ENCODE results near the gene LIF. TPM values are rescaled to one million over a fixed set of nuclear protein-coding genes. Genes with fewer than 3 reads are reported as not detected.

The LIF gene
- total RNA-seq, 2 experiments from 2014 or later = 508 to 564 TPM

DNA sequence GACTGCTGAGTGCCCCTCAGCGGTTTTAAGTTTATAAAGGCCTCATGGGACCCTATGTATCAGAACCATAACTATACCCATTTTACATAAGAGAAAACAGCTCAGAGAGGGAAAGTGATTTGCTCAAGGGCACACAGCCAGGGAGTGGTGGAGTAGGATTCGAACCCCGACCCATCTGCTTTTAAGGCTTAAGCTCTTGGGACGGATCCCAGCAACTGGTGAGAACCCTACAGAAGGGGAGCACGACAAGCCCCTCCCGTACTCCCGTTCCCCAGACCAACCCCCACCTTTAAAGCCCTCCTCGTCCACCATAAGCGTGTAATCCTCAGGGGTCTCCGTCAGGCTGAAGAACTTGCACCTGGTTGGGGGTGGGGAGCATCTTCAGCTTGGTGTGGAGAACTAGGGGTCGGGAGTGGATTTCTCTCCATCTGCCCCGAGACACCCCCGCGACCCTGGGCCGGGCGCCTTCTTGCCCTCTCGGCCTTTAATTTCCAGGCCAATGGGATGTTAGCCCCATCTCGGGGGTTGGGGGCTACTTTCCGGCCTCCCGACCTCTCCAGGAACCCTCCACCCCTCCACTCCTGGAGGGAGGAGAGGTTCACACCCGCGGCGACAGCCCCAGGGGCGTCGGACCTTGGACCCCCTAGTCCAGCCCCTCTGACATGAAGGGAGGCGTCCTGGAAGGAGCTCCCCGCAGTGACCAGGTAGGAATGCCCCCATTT lies 42.0 kb upstream of the LIF start:
- DNase-seq (no peak), ATAC-seq (ENCODE audit: low read depth) (no peak)
- POLR2A ChIA-PET = interaction anchor here (0.6 to 7.7 kb wide), 16 partner anchors 10 to 181 kb away, joined by 3 to 110 read pairs (median 10); partner anchors contain the start of genes CCDC157, RNF215, SF3A1 and TBC1D10A
- Mint-ChIP-seq H3K36me3 (peaks cover 12% of the 10 kb centered on the region), H3K4me1 (peaks cover 33% of the 10 kb centered on the region), H3K27me3 (no peaks in the 10 kb centered on the region), H3K4me3 (peak overlapping the region; percentile 84), H3K9me3 (no peaks in the 10 kb centered on the region), H3K27ac (peak overlapping the region; percentile 61)

DNA sequence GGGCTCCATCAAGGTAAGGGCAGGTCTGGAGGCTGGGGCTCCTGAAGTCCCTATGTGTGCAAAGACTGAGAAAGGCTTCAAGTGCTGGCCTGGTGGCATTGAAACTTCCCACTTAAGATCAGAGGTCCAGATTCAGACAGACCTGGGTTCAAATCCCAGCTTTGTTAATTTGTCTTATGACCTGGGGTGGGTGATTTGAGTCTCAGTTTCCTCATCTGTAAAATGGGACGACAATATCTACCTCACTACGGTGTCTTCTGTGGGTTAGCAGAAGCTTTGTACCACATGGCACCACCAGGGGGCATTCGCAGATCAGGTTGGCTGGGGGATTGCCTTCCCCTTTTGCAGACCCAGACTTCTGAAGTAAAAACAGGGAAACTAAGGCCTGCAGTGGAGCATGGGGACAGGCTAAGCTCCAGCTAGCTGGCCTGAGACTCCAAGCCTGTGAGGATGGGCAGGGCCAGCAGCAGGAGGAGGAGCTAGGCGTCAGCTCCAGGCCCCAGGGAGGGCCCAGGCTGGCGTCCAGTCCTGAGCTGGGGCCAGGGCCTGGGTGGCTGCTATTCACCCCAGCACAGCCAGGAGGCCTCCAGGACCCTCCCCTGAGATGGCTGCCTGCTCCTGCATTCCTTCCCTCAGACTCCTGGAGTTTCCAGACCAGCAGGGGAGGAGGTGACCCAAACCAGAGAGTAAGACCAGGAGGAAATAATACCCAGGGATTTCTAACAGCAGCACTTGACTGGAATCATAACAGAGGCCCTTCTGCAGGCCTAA lies 41.3 kb upstream of the LIF start:
- POLR2A ChIA-PET = interaction anchor here (1.1 to 7.7 kb wide), 11 partner anchors 11 to 180 kb away, joined by 3 to 110 read pairs (median 14); partner anchors contain the start of genes CCDC157, RNF215, SF3A1 and TBC1D10A
- peak; percentile 87 for DNase-seq
- Mint-ChIP-seq H3K9me3 (no peaks in the 10 kb centered on the region), H3K36me3 (peaks cover 11% of the 10 kb centered on the region), H3K27ac (peak overlapping the region; percentile 61), H3K4me3 (peak overlapping the region; percentile 84), H3K4me1 (peaks cover 39% of the 10 kb centered on the region), H3K27me3 (no peaks in the 10 kb centered on the region)
- ATAC-seq (ENCODE audit: low read depth) = peak; percentile 21

DNA sequence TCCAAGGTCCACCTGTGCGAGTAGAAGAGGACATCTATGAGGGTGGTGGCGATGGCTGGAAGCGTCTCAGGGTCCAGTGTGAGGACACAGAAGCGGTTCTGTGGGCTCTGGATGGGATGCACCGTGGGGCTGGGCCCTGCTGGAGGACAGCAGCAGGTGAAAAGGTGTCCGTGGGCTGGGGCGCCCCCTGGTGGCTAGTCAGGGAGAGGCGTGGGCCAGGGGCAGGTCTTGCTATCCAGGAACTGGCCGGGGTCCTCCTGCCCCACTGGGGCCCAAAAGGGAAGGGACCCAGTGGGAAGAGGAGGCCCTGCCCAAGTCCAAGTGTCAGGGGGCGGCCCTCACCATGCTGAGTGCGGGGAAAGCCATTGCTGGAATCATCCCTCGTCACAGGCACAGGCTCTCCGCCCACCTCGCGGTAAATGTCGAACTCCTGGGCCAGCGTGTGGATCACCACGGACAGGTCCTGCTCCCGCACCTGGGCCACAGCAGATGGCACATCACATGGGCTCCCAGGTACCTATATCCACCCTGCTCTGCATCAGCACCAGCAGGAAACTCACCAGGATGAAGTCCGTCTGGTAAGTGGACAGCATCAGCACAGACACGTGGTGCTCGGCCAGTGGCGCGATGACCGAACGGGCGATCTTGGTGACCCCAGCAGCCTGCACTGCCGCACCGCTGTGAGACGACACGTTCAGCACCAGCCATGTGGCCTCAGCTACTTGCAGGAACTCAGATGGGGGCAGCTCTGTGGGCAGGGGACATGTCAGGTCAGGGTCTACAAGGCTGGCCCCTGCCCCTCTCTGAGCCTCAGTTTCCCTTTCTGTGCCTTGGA lies 40.5 kb upstream of the LIF start:
- H3K27me3 Mint-ChIP-seq = no peaks in the 10 kb centered on the region
- H3K4me1 Mint-ChIP-seq = peaks cover 46% of the 10 kb centered on the region
- POLR2A ChIA-PET = interaction anchor here (1.1 to 7.7 kb wide), 9 partner anchors 18 to 102 kb away, joined by 3 to 110 read pairs (median 14); partner anchors contain the start of genes CCDC157, RNF215, SF3A1 and TBC1D10A
- peak overlapping the region; percentile 75 for H3K27ac Mint-ChIP-seq
- H3K36me3 Mint-ChIP-seq = peaks cover 11% of the 10 kb centered on the region
- peak; percentile 94 for DNase-seq
- peak overlapping the region; percentile 84 for H3K4me3 Mint-ChIP-seq
- no peaks in the 10 kb centered on the region for H3K9me3 Mint-ChIP-seq
- ATAC-seq (ENCODE audit: low read depth) = no peak

DNA sequence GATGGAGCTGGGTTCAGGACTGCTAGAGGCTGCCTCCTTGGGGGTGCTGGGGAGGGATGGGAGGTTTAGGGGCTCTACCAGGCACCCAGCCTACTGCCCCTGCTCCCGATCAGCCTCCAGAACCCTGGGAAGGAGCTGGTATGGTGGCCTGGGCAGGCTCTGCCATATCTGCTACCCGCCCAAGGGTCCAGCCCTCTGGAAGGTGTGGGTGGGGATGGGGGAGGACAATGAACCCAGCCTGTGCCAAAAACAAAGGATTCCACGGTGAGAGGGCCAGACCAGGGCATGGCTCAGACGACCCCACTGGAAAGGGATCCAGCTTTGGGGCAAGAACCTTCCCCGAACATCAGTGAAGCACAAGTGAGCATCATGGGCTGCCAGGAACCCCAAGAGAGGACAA lies 39.8 kb upstream of the LIF start:
- Mint-ChIP-seq H3K9me3 (no peaks in the 10 kb centered on the region), H3K4me3 (no peak overlapping the region), H3K36me3 (peaks cover 13% of the 10 kb centered on the region), H3K27ac (peak overlapping the region; percentile 75), H3K27me3 (no peaks in the 10 kb centered on the region), H3K4me1 (peaks cover 45% of the 10 kb centered on the region)
- no peak for DNase-seq
- POLR2A ChIA-PET = interaction anchor here (0.5 to 3.6 kb wide), 4 partner anchors 18 to 58 kb away, joined by 3 to 14 read pairs (median 7); no protein-coding TSS in a partner anchor
- ATAC-seq (ENCODE audit: low read depth) = no peak

DNA sequence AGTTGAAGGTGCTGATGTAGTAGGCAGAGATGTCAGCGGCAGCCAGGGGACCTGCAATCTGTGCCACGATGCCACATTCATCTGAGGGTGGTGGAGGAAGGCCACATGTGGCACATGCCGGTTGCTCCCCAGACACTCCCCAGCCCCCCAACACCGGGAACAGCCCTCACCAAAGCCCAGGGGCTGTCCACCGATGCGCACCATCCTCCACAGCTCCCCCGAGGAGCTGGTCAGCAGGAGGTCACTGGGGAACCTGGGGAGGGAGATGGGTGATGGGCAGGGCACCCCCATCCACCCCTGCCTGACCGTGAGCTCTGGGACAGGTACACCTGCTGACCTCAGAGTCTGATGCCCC lies 39.3 kb upstream of the LIF start:
- no peak overlapping the region for H3K27ac Mint-ChIP-seq
- no peaks in the 10 kb centered on the region for H3K27me3 Mint-ChIP-seq
- ATAC-seq (ENCODE audit: low read depth) (no peak), DNase-seq (peak; percentile 33)
- H3K4me3 Mint-ChIP-seq = no peak overlapping the region
- no peaks in the 10 kb centered on the region for H3K9me3 Mint-ChIP-seq
- peaks cover 45% of the 10 kb centered on the region for H3K4me1 Mint-ChIP-seq
- POLR2A ChIA-PET = interaction anchor here (0.5 to 2.6 kb wide), 3 partner anchors 23 to 57 kb away, joined by 3 to 9 read pairs (median 5); no protein-coding TSS in a partner anchor
- H3K36me3 Mint-ChIP-seq = peaks cover 13% of the 10 kb centered on the region

DNA sequence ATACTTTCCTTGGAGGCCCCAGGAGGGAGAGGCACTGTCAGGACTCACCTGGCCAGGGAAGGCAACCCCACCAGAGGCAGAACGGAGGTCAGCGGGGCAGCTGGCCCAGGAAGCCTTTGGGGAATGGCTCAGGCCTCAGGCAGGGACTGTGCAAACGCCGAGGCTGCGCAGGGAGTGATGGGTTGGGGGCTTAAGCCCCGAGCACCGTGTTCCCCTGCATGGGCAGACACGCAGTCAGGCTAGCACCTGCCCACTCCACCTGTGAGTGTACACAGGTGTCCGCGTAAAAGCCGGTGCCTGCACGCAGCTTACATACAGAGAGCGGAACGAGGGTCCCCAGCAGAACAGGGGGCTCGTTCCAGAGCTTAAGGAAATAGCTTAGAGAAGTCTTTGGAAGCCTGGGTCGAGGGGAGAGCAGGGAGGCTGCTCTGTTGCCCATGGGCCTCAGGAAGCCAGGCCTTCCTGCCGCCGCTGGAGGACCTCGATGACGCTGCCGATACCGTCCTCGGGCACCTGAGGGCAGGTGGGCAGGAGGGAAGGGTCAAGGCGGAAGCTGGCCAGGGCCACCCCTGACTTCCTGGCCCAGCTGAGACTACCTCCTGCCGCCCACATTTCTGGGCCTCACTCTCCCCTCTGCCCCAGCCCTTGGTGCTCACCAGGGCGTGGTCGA lies 38.8 kb upstream of the LIF start:
- Mint-ChIP-seq H3K9me3 (no peaks in the 10 kb centered on the region), H3K4me3 (no peak overlapping the region), H3K27ac (peak overlapping the region; percentile 81), H3K36me3 (peaks cover 13% of the 10 kb centered on the region), H3K27me3 (no peaks in the 10 kb centered on the region), H3K4me1 (peaks cover 42% of the 10 kb centered on the region)
- peak; percentile 34 for DNase-seq
- POLR2A ChIA-PET = interaction anchor here (1.4 to 2.6 kb wide), 4 partner anchors 17 to 178 kb away, joined by 3 to 9 read pairs (median 6); no protein-coding TSS in a partner anchor
- ATAC-seq (ENCODE audit: low read depth) = no peak

DNA sequence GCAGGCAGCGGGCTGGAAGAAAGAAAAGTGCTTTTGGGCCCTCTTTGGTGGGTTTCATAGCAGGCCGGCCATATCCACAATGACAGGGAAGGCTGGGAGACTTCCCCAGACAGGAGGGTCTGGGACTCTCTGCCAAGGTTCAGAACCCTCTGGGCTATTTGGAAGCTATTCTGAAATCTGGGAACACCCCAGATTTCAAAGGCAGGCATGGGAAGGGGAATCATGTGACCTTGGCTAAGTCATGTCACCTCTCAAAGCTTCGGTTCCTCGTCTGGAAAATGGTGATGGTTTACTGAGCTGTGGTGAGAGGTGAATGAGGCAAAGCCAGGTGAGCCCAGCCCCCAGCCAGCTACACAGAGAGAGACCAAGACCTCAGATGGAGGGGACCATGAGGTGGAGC lies 38.1 kb upstream of the LIF start:
- DNase-seq (no peak), ATAC-seq (ENCODE audit: low read depth) (no peak)
- H3K4me1 Mint-ChIP-seq = peaks cover 39% of the 10 kb centered on the region
- H3K4me3 Mint-ChIP-seq = peak overlapping the region; percentile 66
- POLR2A ChIA-PET = interaction anchor here (1.4 to 2.6 kb wide), 4 partner anchors 16 to 177 kb away, joined by 3 to 9 read pairs (median 6); no protein-coding TSS in a partner anchor
- no peaks in the 10 kb centered on the region for H3K27me3 Mint-ChIP-seq
- peak overlapping the region; percentile 81 for H3K27ac Mint-ChIP-seq
- no peaks in the 10 kb centered on the region for H3K9me3 Mint-ChIP-seq
- peaks cover 14% of the 10 kb centered on the region for H3K36me3 Mint-ChIP-seq

DNA sequence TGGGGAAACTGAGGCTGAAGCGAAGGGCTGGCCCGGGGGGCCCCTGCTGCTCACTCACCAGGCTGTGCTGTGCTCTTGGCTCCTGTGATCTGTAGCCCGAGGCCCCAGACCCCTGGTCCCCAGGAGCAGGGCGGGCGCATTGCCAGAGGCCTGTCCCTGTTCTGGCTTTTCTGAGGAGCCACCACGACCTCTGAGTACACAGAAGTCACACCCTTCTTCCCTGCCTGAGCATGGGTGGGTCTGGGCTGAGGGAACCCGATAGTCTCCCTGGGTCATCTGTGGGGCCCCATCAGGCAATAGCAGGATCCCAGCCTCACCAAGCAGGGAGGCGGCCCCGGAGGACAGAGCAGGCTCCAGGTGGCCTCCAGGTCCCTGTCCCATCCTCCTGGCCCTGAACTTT lies 37.6 kb upstream of the LIF start:
- Mint-ChIP-seq H3K9me3 (no peaks in the 10 kb centered on the region), H3K27ac (peak overlapping the region; percentile 81)
- no peak for ATAC-seq (ENCODE audit: low read depth)

DNA sequence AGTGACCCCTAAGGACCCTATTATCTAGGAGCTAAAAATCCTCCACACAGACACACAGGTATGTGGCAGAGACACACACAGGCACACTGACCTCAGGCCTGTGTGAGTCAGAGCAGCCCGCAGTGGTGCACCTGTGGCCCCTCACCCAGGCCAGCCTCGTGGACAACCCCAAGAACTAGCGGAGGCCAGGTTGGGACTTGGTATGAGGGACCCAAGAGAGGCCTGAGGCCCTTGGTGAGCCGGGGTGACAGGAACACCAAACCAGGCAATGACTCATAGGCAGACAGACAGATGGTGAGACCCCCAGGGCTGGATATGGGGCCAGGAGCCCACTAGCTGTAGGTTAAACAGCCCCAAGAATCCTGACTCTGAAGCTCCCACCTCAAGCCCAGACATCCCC lies 36.8 kb upstream of the LIF start:
- H3K27me3 Mint-ChIP-seq = no peaks in the 10 kb centered on the region
- H3K36me3 Mint-ChIP-seq = peaks cover 18% of the 10 kb centered on the region
- H3K4me1 Mint-ChIP-seq = peaks cover 42% of the 10 kb centered on the region
- ATAC-seq (ENCODE audit: low read depth) (no peak), DNase-seq (peak; percentile 34)
- POLR2A ChIA-PET = interaction anchor here (0.8 to 2.1 kb wide), 10 partner anchors 15 to 236 kb away, joined by 3 to 13 read pairs (median 4); partner anchors contain the start of genes SEC14L2 and TBC1D10A
- H3K9me3 Mint-ChIP-seq = no peaks in the 10 kb centered on the region
- H3K27ac Mint-ChIP-seq = peak overlapping the region; percentile 81
- peak overlapping the region; percentile 66 for H3K4me3 Mint-ChIP-seq

More for the DNA sequence above, 37.6 kb upstream of the LIF start:
- DNase-seq = peak; percentile 39
- Mint-ChIP-seq H3K4me1 (peaks cover 39% of the 10 kb centered on the region), H3K4me3 (peak overlapping the region; percentile 66), H3K36me3 (peaks cover 15% of the 10 kb centered on the region), H3K27me3 (no peaks in the 10 kb centered on the region)
- POLR2A ChIA-PET = interaction anchor here (0.8 to 2.6 kb wide), 8 partner anchors 16 to 176 kb away, joined by 3 to 13 read pairs (median 6); no protein-coding TSS in a partner anchor

DNA sequence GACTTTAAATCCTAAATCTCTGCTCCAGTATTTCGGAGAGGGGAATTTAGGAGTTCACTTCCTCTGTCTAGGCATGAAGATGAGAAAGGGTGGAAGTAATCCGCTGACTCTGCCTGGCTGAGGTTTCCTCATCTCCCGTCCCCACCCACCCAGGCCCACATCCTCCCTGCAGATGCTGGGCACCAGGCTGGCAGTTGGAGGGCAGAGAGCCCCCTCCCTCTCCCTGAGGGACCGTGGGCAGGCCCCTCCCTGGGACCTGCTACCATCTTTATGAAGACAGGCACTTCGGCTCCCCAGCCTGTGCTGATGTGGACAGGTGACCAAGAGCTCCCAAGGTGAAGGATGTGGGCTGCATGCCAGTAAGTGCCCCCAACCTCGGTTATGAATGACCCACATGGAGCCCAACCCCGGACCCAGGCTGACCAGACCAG lies 36.1 kb upstream of the LIF start:
- Mint-ChIP-seq H3K4me1 (peaks cover 44% of the 10 kb centered on the region), H3K36me3 (peaks cover 19% of the 10 kb centered on the region), H3K4me3 (peak overlapping the region; percentile 66), H3K27me3 (no peaks in the 10 kb centered on the region), H3K27ac (peak overlapping the region; percentile 81), H3K9me3 (no peaks in the 10 kb centered on the region)
- ATAC-seq (ENCODE audit: low read depth) (peak; percentile 17), DNase-seq (peak; percentile 31)
- POLR2A ChIA-PET = interaction anchor here (0.8 to 2.1 kb wide), 8 partner anchors 15 to 235 kb away, joined by 3 to 13 read pairs (median 4); partner anchors contain the start of genes SEC14L2 and TBC1D10A

DNA sequence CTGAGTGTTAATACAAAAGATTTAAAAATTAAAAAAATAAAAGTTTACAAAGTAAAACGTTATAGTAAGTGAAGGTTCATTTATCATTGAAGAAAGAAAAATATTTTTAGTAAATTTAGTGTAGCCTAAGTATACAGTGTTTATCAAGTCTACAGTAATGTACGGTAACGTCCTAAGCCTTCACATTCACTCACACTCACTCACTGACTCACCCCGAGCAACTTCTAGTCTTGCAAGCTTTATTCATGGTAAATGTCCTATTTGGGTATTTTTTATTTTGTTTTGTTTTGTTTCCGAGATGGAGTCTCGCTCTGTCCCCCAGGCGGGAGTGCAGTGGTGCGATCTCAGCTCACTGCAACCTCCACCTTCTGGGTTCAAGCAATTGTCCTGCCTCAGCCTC lies 33.9 kb upstream of the LIF start:
- H3K9me3 Mint-ChIP-seq = no peaks in the 10 kb centered on the region
- no peak overlapping the region for H3K27ac Mint-ChIP-seq
- H3K4me1 Mint-ChIP-seq = peaks cover 50% of the 10 kb centered on the region
- peaks cover 25% of the 10 kb centered on the region for H3K36me3 Mint-ChIP-seq
- ATAC-seq (ENCODE audit: low read depth) (no peak), DNase-seq (no peak)
- H3K4me3 Mint-ChIP-seq = no peak overlapping the region
- H3K27me3 Mint-ChIP-seq = no peaks in the 10 kb centered on the region
- POLR2A ChIA-PET = interaction anchor here (0.7 to 2.3 kb wide), 5 partner anchors 13 to 143 kb away, joined by 3 to 9 read pairs (median 5); no protein-coding TSS in a partner anchor

DNA sequence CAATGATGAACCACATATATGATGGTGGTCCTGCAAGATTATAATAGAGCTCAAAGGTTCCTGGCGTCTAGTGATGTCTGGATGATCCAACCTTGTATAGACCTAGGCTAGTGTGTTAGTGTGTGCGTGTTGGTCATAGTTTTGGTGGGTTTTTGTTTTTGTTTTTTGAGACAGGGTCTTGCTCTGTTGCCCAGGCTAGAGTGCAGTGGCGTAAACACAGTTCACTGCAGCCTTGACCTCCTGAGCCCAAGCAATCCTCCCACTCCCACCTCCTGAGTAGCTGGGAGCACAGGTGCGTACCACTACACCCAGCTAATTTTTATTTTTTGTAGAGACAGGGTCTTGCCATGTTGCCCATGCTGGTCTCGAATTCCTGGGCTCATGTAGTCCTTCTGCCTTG lies 33.4 kb upstream of the LIF start:
- H3K27ac Mint-ChIP-seq = no peak overlapping the region
- peak overlapping the region; percentile 6 for H3K4me3 Mint-ChIP-seq
- DNase-seq = no peak
- POLR2A ChIA-PET = interaction anchor here (0.6 to 2.3 kb wide), 7 partner anchors 9 to 144 kb away, joined by 3 to 9 read pairs (median 4); no protein-coding TSS in a partner anchor
- H3K4me1 Mint-ChIP-seq = peaks cover 51% of the 10 kb centered on the region
- H3K27me3 Mint-ChIP-seq = no peaks in the 10 kb centered on the region
- peaks cover 23% of the 10 kb centered on the region for H3K36me3 Mint-ChIP-seq
- no peak for ATAC-seq (ENCODE audit: low read depth)
- H3K9me3 Mint-ChIP-seq = no peaks in the 10 kb centered on the region
